GM18858 (cell line): ENCODE measurements around the gene IQCH.
A peak's percentile ranks its signal among the peaks of the same experiment; 100 is the strongest.

Experiments
- ATAC-seq: cut with Tn5 transposase; IDR thresholded peaks from one replicate; pipeline ENCODE4 v1.9.1; 2021; ENCODE audit not compliant: unreplicated experiment

Gene IQCH

DNA sequence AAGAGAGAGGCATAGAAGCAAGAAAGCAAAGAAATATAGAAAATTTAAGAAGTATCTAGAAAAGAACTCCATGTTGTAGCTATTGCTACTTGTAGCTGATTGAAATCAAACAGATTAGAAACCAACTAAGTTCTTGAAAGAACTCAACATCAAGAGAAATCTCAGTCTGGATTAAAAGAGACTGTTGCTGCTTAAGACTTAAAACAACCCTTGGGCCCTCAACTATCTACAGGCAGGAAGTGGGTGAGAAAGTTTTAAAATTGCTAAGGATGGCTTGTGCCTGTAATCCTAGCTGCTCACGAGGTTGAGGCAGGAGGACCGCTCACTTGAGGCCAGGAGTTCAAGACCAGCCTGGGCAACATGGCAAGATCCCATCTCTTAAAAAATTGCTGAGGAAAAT lies 227.1 kb downstream of the IQCH start:
- no peak for ATAC-seq

DNA sequence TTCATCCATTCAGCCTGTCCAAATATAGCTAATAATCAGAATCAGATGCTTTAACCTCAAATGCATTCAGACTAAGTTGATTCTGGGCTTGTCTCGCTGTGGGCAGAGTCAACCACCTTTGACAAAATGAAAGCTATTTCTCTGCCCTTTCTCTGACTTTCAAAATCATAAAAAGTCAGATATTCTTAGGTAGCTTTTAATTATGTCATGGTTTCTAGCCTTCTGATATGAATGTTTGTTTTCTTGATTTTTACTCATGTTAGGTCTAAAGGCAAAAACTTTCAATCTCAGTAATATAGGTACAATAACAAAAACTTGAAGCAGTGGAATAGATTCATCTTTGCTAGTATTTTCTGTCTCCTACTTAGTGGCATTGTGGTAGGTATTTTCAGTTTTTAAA lies 241.0 kb downstream of the IQCH start:
- ATAC-seq: no peak

DNA sequence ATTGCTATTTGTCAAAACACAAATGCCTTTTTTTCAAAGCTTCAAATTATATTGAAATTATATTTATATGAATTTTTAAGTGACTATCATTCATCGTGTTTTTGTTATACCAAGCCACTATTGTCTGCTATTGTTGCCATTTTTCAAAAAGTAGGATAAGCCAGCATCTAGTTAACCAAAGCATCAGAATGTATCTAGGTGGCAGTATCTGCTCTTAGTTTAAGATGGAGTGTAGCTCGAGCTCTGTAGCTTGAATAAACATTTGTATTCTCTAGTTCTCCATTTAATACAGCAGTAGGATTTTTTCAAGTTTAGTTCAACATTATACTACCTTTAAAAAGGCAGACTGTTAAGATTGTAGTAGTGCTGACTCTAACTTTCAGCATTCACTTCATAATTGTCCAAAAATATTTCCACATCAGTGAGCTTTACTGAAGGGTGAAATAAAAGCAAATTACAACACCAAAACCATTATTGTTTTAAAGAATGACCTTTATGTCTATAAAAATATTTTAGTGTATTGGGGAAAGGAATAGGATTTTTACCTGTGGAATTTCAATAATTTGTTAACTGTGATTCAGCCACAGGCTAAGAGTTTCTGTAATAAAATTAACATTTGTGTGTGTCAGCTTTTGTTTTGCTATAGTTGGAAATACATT lies 246.7 kb downstream of the IQCH start:
- no peak for ATAC-seq

DNA sequence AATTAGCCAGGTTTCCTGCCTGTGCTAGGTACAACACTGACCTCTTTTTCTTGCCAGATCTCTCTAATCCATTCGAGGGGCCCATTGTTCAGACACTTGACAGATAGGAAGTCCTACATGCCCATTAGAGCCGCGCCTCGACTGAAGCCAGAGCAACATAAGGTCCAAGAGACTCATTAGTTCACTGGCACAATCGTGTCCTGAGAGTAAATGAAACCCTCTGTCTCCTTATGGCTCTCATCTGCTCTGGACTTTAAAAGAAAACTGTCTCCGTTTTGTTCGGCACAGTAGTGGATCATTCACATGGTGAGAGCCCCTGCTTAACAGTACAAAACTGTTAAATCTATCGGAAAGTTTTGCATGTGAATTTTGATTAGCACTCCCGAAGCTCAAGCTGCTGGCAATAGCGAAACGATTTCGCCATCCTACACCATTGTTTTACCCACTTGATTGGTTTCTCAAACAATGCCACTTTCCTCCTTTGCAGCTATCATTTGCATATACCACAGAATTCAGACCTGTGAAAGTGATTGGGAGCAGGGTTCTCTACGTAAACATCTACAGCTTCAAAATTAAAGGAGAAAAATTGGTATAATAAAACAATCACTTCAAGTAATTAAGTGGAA lies 247.4 kb downstream of the IQCH start:
- ATAC-seq: no peak

DNA sequence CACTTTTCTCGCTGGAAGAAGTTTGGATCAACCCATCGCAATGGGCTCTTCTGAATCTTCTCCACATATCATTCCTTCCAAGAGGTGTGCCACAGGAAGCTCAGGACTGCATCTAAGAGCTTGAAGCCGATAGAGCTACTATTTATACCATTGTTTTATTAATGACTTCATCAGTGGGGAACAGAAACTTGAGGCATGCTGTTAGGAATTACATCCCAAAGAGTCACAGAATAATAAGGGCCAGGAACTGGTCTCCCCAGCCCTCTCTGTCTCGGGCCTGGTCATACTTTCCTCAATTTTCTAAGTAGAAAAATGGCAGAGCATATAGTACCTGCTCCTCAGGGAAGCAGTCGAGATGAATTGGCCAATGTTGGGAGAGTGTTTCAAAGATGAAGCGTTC lies 249.5 kb downstream of the IQCH start:
- ATAC-seq: no peak

DNA sequence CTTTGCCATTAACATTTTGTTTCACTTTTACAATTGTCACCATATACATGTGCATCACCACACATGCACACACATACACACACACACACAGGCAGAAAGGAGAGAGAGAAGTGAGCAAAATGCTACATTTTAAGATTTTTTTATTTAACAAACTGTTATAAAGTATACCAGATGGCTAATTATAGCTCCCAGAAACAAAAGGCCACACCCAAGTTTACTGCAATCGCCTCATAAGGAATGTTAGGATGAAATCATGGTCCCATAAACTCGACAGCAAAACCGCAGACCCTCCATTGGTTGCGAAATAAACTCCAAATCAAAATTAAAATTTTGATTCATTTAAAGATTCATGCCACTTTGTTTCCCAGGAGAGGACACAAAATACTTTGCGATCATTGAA lies 250.2 kb downstream of the IQCH start:
- no peak for ATAC-seq

DNA sequence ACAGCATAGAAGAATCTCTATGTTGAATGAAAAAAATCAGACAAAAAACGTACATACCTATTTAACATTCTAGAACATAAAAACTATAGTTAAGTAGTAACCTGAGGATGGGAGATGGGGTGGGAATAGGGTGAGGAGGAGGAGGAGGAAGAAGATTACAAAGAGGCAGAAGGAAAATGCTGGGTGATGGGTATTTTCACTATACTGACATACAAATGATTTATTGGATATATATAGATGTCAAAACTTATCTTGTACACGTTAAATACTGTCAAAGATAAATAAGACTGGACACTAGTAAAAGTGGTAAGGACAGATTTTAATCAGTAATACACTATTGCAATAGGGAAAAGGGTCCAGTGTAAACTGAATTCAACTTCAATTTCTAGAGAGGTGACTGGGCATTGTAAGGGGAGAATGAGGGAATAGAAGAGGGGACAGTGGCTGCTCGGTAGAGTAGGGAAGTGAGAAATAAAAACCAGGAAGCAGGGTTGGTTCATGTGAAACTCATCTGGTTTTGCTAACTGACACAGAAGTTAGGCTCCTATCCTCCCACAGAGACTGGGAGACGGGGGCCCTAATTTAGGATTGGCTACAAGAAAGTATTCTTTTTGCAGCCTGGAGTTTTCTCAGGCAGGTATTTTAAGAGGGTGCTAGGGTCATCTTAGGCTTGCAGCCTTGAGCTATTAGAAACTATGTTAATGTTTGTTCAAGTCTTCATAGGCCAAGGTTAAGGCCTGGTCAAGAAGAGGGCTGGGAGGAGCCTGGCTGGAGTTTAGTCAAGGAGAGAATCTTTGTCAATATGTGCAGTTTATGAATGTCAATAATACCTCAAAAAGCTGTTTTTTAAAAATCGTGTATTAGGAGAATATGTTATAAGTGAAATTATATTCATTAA lies 251.3 kb downstream of the IQCH start:
- no peak for ATAC-seq

DNA sequence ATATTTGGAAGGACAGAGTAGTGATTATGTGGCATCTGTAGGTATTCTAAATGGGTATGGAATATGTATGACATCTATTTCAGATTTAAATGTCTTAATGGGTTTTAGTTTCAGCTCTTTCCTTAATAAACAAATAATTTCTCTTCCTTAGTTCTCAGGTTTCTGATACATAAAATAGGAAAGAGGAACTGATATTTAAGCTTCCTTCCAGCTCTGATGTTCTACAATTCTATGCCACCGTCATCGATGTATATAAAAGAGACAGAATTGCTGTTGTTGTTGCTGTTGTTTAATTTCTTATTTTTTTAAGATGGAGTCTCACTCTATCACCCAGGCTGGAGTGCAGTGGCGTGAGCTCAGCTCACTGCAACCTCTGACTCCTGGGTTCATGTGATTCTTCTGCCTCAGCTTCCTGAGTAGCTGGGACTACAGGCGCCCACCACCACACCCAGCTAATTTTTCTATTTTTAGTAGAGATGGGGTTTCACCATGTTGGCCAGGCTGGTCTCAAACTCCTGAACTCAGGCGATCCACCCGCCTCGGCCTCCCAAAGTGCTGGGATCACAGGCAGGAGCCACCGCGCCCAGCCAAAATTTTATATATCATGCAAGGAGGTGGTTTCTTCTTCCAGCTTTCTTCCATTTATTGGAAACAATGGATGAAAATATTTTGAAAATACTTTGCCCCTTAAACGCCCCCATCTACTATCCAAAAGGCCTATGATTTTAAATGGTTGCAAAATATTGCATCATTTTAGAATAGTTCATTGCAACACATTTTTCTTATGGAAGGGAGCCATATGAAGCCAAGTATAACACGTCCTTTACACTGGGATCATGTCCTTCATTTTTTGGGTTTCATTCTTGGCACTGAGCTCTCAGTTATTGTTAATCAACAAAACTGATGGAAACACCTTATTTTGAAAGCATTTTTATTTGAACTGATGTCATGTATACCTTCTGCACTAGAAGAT lies 252.5 kb downstream of the IQCH start:
- ATAC-seq: no peak

DNA sequence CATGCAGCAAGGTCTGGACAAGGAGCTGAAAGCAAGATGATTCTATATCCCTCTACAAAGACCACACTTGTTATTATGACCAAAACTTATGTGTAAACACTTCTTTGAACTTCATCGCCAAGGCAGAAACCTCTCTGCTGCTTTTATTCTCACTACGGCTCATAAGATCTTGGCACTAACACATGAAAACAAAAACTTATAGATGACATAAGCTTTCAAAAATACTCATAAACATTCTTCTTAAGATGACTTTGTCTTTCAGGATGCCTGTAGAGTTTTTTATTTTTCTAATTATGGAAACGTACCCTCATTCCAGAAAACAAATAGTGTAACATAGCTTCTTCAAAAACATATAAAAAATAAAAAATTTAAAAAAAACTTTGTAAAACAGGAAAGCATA lies 253.8 kb downstream of the IQCH start:
- no peak for ATAC-seq

DNA sequence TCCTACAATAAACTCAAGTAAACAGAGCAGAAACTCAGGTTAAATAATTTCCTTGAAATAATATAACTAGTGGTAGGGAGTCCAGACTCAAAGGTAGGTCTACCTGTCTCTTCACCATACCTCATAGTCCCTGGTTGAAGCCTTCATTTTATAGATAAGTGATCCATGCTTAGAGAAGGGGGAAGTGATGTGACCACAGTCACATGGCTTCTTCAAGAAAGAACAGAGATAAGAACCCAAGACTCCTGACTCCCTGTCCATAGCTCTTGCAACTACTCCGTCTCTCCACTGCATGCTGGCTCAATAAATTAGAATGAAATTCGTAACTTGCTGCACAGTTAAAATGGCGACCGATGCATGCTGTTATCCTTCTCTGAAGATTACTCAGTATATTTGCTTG lies 255.3 kb downstream of the IQCH start:
- no peak for ATAC-seq

DNA sequence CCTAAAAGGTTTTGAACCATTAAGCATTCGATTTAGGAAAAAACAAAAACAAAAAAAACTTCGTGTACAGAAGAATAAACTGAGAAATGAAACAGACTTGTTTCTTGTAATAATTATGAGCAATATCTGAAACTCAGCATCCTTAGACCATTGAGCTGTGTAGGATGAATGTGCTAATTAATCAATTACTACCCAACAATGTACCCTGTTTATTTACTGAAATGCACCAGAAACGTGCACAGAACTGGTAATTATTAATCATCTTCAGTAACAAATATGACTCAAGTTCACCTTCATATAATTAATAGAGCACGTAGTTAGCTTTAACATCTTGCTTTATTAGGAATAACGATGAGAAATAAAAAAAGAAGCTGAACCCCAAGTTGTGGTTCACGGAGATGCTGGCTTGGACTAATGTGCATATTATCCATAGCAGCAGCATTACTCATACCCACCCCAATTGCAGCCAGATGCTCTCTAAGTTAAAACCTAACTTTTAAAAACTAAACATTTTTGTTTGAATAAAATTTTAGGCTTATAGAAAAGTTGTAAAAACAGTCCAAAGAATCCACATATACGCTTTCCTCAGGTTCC lies 256.1 kb downstream of the IQCH start:
- ATAC-seq: no peak

DNA sequence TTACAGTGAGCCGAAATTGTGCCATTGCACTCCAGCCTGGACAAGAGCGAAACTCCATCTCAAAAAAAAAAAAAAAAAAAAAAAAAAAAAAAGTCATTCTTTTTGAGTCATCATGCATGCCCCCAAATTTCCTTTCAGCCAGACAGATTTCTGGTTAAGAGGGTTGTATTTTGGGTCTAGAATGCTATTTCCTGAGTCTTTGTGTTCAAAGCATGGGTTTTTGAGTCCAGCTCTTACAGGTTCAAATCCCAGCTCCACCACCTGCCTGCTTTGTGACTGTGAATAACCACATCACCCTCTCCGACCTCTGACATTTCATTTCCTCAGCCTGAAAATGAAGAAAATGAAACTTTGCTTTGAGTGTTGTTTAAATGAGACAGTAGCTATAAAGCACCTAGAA lies 257.0 kb downstream of the IQCH start:
- ATAC-seq: no peak

DNA sequence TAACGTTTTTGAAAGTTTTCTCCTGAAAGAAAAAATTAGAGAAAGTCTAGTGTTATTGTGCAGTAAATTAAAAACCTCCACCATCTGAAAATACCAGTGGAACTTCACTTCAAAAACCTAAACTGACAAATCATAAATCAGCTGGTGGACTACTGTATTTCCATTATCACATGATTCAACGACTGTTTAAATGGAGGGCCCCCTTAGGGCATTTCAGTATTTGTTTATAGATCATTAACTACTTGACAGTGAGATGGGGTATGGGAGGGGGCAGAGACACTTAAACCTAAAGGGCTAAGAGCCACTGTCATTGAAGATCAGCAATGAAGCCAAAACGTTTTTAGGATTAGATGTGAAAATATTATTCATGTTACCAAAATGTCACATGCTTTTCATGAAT lies 257.6 kb downstream of the IQCH start:
- no peak for ATAC-seq

DNA sequence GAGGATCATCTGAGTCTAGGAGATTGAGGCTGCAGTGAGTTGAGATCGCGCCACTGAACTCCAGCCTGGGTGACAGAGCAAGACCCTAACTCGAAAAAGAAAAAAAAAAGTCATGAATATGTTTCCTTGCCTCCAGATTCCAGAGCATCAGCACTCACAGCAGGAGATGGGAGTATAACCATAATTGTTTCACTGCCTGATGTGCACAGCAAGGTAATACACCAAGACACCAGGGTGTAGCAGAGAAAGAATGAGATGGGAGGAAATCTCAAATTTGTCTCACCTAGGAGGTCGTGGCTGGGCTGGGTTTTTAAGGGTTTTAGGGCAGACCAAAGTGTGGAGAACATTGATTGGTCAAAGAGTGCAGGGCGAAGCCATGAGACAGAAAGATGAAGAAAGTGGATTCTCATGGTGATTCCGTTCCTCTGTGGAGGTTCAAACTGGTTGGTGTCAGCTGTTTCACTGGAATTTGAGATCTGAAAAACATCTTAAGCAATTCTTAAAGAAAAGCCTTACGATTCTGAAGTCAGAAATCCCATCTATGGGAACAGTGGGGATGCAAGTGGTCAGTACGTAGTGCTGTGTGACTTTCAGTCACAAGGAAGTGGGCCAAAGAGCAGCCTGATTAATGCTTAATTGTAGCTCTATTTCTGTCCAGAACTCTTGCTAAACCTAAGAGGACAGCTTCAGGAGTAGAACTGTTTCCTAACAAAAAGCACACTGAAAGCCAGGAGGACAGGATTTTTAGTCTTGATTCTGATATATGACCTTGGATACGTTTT lies 258.5 kb downstream of the IQCH start:
- ATAC-seq: no peak

DNA sequence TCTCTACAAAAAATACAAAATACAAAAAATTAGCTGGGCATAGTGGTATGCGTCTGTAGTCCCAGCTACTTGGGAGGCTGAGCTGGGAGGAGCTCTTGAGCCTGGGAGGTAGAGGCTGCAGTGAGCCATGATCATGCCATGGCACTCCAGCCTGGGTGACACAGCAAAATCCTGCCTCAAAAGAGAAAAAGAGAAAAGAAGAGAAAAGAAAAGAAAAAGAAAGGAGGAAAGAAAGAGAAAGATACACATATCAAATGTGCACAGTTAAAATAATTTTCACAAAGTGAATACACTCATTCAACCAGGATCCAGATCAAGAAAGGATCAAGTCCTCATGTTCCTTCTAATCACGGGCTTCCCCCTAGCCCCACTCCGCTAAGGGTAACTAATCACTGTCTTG lies 260.5 kb downstream of the IQCH start:
- no peak for ATAC-seq

DNA sequence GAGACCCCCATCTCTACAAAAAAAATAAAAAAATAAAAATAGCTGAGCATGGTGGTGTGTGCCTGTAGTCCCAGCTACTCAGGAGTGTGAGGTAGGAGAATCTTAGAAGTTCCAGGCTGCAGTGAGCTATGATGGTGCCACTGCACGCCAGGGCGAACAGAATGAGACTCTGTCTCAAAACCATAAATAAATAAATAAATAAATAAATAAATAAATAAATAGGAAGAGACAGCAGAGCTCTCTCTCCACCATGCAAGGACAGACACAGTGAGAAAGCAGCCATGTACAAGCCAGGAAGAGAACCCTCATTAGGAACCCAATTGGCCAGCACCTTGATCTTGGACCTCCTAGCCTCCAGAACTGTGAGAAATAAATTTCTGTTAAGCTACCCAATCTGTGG lies 261.0 kb downstream of the IQCH start:
- ATAC-seq: no peak

DNA sequence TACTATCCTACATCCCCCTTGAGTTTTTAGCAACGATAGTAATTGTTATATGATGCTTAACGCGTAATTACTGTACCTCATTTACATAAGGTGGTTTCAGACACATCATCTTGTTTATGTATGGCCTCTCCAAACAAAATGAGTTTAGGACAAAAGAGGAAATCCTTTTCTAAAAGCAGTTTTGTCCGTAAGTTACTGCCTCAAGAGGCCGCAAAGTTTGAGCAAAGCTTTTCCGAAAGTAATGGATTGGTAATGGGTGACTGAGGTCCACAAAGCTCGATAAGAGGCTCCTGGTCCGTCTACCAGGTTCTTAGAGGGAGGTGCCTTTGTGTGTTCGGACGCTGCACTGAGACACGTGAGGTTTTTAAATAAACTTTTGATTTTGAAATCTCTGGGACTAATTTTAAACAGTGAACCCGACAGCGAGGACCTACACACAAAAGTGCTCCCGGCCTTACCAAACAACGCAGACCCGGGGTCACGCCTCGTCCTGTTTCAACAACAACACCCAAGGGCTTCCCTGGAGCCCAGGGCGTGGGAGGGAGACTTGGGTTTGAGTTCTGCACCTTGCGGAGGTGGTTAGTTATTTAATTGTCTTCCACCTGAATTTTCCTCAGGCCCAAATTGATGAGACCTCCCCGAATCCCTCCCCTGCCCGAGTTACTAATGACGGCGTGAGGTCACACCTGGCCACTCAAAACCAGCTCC lies 265.9 kb downstream of the IQCH start:
- no peak for ATAC-seq

DNA sequence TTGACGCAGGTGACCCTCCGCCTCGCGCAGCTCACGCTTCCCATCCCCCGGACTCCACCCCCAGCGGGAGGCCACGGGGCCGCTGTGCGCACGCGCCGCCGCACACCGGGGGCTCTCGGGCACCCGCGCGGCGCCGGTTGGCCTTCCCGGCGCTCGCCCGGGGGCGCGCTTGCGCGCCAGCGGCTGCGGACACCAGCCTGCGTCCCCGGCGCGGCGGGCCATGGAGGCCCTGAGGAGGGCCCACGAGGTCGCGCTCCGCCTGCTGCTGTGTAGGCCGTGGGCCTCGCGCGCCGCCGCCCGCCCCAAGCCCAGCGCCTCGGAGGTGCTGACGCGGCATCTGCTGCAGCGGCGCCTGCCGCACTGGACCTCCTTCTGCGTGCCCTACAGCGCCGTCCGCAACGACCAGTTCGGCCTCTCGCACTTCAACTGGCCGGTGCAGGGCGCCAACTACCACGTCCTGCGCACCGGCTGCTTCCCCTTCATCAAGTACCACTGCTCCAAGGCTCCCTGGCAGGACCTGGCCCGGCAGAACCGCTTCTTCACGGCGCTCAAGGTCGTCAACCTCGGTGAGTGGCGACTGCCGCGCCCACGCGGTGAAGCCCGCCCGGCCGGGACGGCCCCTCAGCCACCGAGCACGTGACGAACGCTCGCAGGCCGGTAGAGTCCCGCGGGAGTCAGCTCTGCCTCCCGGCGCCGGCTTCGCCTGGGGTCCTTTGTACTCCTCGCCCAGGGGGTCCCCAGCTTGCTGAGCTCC lies 266.6 kb downstream of the IQCH start, which contains the start of gene C15orf61:
Gene C15orf61, plus strand, starts transcription at position 103 of the 754 bp plus-strand sequence. Its CDS starts 118 bp downstream, at position 221.
- peak; percentile 65 for ATAC-seq
